Measurements from ENCODE around the gene EEF1AKMT2. TPM values are rescaled to one million over a fixed set of nuclear protein-coding genes. Genes with fewer than 3 reads are reported as not detected.
"Not testable (repeated sequence)": the region's sequence is repeated elsewhere in the genome, so short reads cannot be mapped to it uniquely, and the experiment has no call there.

Gene EEF1AKMT2
- total RNA-seq, 1 donor from 2014 or later: 18.4 TPM

GRCh38 chr10:124792998-124793352 lies 1.3 kb upstream of the EEF1AKMT2 start:
- Mint-ChIP-seq H3K27me3 (ENCODE audit: unreplicated experiment) (peaks cover 9% of the 10 kb centered on the region), H3K36me3 (ENCODE audit: unreplicated experiment) (no peaks in the 10 kb centered on the region), H3K4me1 (ENCODE audit: low read depth, unreplicated experiment) (peaks cover 2% of the 10 kb centered on the region), H3K27ac (ENCODE audit: unreplicated experiment) (no peak overlapping the region), H3K4me3 (ENCODE audit: unreplicated experiment) (peak overlapping the region; percentile 75), H3K9me3 (ENCODE audit: unreplicated experiment) (peaks cover 4% of the 10 kb centered on the region)
- DNase-seq: no peak
- TF ChIP-seq CTCF (IDR thresholded peaks at IDR 0.05; ENCODE audit: partially characterized antibody, unreplicated experiment): no peak

GRCh38 chr10:124782900-124783299 lies 8.8 kb downstream of the EEF1AKMT2 start:
- not testable (repeated sequence) for H3K36me3 Mint-ChIP-seq (ENCODE audit: unreplicated experiment); DNase-seq; H3K27ac Mint-ChIP-seq (ENCODE audit: unreplicated experiment); H3K4me3 Mint-ChIP-seq (ENCODE audit: unreplicated experiment); H3K4me1 Mint-ChIP-seq (ENCODE audit: low read depth, unreplicated experiment); H3K9me3 Mint-ChIP-seq (ENCODE audit: unreplicated experiment); H3K27me3 Mint-ChIP-seq (ENCODE audit: unreplicated experiment)

GRCh38 chr10:124768791-124769190 lies 22.9 kb downstream of the EEF1AKMT2 start:
- Mint-ChIP-seq H3K4me1 (ENCODE audit: low read depth, unreplicated experiment) (no peaks in the 10 kb centered on the region), H3K27me3 (ENCODE audit: unreplicated experiment) (no peaks in the 10 kb centered on the region), H3K27ac (ENCODE audit: unreplicated experiment) (no peak overlapping the region), H3K4me3 (ENCODE audit: unreplicated experiment) (no peak overlapping the region), H3K9me3 (ENCODE audit: unreplicated experiment) (no peaks in the 10 kb centered on the region), H3K36me3 (ENCODE audit: unreplicated experiment) (peaks cover 23% of the 10 kb centered on the region)
- no peak for DNase-seq
- no peak for TF ChIP-seq CTCF (IDR thresholded peaks at IDR 0.05; ENCODE audit: partially characterized antibody, unreplicated experiment)

GRCh38 chr10:124765256-124765655 lies 26.4 kb downstream of the EEF1AKMT2 start:
- no peak for DNase-seq
- H3K4me3 Mint-ChIP-seq (ENCODE audit: unreplicated experiment): no peak overlapping the region
- H3K9me3 Mint-ChIP-seq (ENCODE audit: unreplicated experiment): no peaks in the 10 kb centered on the region
- no peak for TF ChIP-seq CTCF (IDR thresholded peaks at IDR 0.05; ENCODE audit: partially characterized antibody, unreplicated experiment)
- no peaks in the 10 kb centered on the region for H3K4me1 Mint-ChIP-seq (ENCODE audit: low read depth, unreplicated experiment)
- no peak overlapping the region for H3K27ac Mint-ChIP-seq (ENCODE audit: unreplicated experiment)
- H3K27me3 Mint-ChIP-seq (ENCODE audit: unreplicated experiment): no peaks in the 10 kb centered on the region
- H3K36me3 Mint-ChIP-seq (ENCODE audit: unreplicated experiment): no peaks in the 10 kb centered on the region

- Mint-ChIP-seq H3K4me1 (ENCODE audit: low read depth, unreplicated experiment) (no peaks in the 10 kb centered on the region), H3K27me3 (ENCODE audit: unreplicated experiment) (no peaks in the 10 kb centered on the region), H3K27ac (ENCODE audit: unreplicated experiment) (no peak overlapping the region), H3K36me3 (ENCODE audit: unreplicated experiment) (no peaks in the 10 kb centered on the region), H3K4me3 (ENCODE audit: unreplicated experiment) (no peak overlapping the region), H3K9me3 (ENCODE audit: unreplicated experiment) (no peaks in the 10 kb centered on the region)
- TF ChIP-seq CTCF (IDR thresholded peaks at IDR 0.05; ENCODE audit: partially characterized antibody, unreplicated experiment): no peak
- DNase-seq: no peak
These were observed 28.4 kb downstream of the EEF1AKMT2 start for GRCh38 chr10:124763267-124763666.

- Mint-ChIP-seq H3K27me3 (ENCODE audit: unreplicated experiment) (no peaks in the 10 kb centered on the region), H3K36me3 (ENCODE audit: unreplicated experiment) (no peaks in the 10 kb centered on the region), H3K4me3 (ENCODE audit: unreplicated experiment) (no peak overlapping the region), H3K9me3 (ENCODE audit: unreplicated experiment) (no peaks in the 10 kb centered on the region), H3K27ac (ENCODE audit: unreplicated experiment) (no peak overlapping the region), H3K4me1 (ENCODE audit: low read depth, unreplicated experiment) (peaks cover 2% of the 10 kb centered on the region)
- no peak for TF ChIP-seq CTCF (IDR thresholded peaks at IDR 0.05; ENCODE audit: partially characterized antibody, unreplicated experiment)
- no peak for DNase-seq
These were observed 29.4 kb downstream of the EEF1AKMT2 start for GRCh38 chr10:124762281-124762680.
